ENCODE measurements around the gene C12orf75. TPM values are rescaled to one million over a fixed set of nuclear protein-coding genes. Genes with fewer than 3 reads are reported as not detected.
"Not testable (repeated sequence)": the region's sequence is repeated elsewhere in the genome, so short reads cannot be mapped to it uniquely, and the experiment has no call there.

C12orf75 gene
- total RNA-seq, 1 donor from 2014 or later: 254 TPM

DNA sequence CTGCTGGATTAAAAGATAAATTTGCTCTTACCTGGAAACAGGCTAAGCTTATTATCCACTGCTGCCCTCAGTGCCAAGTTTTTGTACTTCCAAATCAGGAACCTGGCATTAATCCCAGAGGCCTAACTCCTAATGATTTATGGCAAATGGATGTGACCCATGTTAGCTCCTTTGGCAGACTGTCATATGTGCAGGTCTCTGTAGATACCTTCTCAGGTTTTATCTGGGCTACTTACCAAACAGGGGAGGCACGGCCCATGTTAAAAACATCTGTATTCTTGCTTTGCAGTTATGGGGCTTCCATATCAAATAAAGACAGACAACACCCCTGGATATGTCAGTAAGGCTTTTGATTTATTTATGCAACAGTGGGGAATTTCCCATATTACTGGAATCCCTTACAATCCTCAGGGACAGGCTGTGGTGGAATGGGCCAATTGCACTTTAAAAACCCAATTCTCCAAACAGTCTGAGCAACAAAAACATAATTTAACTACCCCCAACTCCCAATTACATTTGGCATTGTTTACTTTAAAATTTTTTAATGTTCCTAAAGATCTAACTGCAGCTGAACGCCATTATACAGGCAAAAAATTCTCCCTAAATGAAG, 19.9 kb upstream of the C12orf75 start:
- peak; percentile 44 for DNase-seq (ENCODE audit: low spot score)

DNA sequence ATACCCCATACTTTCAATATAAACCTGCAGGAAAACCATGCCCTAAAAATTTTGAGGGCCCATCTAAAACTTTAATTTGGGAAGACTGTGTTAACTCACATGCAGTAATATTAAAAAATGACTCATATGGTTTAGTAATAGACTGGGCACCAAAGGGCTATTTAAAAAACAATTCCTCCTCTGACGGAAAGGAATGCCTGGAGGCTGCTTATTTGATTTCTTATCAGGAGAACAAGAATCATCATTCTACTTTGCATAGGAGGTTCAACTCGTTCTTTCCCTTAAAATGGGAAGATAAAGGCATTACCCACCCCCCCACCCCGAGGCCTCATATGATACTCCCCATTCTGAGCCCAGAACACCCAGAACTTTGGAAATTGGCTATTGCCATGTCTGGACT, 18.6 kb upstream of the C12orf75 start:
- DNase-seq (ENCODE audit: low spot score): not testable (repeated sequence)

DNA sequence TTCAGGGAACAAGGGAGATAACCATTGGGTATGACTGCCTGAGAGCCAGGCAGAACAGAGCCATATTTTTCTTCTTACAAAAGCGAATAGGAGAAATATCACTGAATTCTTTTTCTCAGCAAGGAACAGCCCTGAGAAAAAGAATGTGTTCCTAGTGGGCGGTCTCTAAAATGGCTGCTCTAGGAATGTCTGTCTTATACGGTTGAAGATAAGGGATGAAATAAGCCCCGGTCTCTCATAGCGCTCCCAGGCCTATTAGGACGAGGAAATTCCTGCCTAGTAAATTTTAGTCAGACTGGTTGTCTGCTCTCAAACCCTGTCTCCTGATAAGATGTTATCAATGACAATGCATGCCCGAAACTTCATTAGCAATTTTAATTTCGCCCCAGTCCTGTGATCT, 16.7 kb upstream of the C12orf75 start:
- DNase-seq (ENCODE audit: low spot score): not testable (repeated sequence)

DNA sequence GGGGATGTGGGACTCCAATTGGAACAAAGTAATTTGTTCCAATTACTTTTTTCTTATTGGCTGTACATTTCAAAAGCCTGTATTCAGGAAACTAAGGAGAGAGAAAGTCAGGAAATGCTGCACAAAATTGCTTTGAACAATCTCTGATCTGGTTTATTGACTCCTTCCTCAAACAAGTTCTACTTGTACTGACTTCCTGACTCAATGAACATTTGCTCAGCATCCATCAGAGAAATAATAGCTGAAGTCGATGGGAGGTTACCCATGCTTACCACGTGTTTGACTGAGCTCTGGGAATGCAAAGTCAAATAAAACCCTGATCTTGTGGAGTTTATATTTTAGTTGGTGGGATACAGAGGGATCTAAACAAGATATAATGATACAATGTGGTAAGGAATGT, 15.4 kb upstream of the C12orf75 start:
- no peak for DNase-seq (ENCODE audit: low spot score)

DNA sequence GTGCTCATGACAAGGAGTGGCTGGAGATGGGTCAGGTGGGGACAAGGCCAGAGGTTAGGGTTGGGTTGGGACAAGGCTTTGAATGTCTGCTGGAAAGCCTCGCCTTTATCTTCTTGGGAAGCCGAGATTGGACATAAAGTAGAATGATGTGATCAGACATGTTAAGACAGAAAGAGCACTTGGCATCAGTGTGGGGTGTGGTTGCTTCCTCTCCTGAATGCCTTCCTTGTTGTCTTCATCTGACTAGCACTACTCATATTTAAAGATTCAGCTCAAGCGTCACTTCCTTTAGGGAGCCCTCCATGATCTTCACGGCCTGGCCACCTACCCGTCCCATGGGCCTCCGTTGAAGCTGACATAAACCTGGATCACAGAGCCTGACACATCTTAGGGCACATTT, 14.8 kb upstream of the C12orf75 start:
- no peak for DNase-seq (ENCODE audit: low spot score)

DNA sequence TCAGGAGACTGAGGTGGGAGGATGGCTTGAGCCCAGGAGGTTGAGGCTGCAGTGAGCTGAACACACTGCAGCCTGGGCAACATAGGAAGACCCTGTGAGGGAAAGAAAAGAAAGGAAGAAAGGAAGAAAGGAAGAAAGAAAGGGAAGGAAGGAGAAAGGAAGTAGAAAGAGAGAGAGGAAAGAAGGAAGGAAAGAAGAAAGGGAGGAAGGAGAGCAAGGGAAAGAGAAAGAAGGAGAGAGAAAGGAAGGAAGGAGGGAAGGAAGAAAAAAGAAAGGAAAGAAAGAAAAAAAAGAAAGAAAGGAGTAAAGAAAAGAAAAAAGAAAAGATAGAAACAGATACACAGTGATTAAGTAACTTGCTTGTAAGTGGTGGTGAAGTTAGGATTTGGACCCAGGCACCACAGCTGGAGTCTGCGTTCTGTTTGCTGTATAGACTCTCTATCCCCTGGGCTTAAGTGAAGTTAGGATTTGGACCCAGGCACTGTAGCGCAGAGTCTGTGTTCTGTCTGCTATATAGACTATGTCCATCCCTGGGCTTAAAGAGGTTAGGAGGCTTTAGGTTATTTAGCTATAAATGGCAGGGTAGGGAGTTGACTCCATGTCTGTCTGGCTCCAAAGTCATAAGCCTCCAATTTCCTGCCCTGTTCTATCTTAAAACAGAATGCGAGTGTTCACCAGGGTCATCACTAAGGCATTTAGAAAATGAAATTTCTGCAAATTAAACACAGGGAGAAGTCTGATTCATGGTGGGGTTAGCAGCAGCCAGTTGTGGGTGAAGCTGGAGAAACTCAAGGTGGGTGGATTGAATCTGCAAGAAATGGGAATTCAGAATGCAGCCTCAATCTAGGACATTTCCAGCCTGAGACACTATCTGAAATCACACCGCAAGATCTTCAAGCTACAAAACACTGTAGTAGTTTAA, 13.3 kb upstream of the C12orf75 start:
- DNase-seq (ENCODE audit: low spot score): no peak

DNA sequence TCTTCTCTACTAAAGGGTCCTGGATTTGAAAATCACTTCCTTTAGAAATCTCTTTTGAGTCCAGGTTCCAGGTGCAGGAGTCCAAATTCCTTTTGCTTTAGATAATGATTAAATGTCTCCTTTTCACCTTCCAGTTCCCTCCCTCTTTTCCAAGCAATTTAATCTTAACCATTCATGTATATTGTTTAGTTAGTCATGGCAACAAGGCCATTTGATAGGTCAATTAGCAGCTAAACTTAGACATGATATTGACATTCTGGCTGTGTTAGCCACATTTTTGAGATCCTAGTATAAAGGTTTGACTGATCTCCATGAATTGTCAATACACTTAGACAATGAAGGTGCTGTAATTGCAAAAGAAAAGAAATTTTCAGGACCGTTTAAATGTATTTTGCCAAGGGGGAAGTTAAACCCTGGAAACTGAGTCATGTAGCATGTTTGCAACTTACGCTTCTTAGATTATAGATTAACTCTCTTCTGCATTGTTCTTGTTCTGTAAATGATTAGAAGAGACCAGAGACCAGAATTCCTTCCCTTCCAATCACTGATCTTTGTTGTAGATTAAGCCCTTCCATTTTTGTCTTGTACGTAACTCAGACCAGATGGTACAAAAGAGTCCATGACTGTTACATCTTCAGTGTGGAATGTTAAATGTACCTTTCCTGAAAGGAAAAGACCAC, 12.4 kb upstream of the C12orf75 start:
- DNase-seq (ENCODE audit: low spot score): no peak

DNA sequence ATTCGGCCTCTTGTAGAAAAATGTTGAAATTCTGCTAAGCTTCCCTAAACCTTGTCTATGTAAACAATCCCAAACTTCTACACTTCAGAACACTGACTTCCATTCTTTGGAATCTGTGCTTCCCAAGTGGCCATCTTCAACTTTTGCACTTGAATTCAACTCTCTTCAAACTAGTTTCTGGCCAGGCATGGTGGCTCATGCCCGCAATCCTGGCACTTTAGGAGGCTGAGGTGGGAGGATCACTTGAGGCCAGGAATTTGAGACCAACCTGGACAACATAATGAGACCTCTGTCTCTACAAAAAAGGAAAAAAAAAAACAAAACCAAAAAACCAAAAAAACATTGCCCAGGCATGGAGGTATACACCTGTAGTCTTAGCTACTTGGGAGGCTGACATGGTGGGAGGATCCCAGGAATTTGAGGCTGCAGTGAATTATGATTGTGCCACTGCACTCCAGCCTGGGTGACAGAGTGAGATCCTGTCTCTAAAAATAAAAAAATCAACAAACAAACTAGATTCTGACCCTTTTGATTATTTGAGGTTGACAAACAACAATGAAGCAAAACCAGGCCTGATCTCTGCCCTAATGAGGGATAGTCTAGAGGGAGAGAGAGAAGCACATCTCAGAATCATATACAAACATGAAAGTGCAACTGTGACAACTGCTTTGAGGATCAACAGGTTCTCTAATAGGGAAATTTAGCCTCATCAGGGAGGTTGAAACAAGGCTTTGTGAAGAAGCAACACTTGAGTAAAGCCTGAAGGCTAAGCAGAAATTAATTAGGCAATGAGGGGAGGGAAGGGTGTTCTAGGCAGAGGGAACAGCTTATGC, 11.6 kb upstream of the C12orf75 start:
- no peak for DNase-seq (ENCODE audit: low spot score)

DNA sequence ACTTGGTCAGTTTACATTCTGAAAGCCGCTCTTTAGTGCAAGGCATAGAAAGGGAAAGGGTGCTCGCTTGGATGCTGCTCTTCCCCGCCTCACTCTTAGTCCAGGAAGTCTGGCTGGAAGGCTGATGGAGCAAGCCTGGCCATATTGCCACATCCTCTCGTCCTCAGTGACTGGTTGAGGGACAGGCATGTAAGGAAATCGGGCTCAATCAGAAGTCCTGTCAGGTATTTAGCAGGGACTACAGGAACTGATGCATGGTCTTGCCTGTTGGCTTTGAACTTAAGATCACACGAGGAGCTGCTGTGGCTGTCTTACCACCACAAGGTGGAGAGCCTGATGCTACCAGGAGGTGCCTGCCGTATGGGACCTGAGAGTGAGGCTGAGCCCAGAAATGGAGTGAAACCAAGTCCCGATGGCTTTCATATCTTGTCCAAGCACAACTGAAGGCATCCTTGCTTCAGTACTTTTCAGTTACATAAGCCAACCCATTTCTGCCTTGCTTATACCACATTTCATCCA, 10.7 kb upstream of the C12orf75 start:
- DNase-seq (ENCODE audit: low spot score): no peak

DNA sequence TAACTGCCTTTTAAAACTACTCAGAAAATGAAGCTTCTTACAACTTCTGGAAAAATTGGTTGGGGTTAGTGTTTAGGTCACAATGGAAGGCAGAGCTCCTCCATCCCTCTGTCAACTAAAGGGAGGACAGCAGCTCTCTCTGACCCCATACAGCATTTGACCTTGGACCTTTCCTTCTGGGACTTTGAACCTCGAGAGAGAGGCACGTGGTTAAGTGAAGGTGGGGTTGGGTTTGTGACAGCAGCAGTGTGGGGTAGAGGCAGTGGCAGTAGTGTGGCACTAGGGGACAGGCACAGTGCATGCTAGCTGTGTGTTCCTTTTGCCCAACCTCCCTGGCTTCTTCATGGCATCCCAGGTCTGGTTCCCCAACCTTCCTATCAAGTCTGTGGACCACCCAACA, 9.4 kb upstream of the C12orf75 start:
- DNase-seq (ENCODE audit: low spot score): peak; percentile 72

DNA sequence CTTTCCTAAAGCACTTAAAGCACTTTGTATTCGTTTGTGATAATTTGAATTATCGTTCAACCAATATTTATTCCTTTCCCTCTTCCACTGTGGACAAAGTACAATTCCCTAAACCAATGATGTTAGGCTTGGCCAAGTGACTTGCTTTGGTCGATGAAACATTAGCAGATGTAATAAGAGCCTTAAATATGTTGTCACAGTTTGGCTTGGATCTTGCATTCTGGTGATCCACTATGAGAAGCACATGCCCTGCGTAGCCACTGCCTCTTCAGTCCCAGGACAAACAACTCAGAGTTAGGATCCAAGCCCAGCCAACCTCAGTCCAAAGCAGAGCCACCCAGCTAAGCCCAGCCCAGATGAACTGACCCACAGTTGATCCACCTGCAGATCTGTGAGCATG, 8.4 kb upstream of the C12orf75 start:
- peak; percentile 60 for DNase-seq (ENCODE audit: low spot score)

DNA sequence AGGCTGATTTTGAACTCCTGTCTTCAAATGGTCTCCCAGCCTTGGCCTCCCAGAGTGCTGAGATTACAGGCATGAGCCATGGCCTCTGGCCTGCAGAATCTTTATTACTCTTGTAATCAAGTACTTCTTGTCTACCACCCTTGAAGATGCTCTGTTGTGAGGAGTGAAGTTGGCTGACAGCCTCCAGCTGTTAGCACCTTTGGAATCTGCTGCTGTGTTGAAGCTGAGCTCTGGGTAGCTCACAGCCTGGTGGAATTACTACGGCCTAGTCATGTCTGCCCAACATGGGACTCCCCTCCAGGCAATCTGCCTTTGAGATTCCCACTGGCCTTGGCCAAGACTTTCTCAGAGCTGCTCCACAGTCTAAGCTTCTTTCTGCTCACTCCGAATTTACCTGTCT, 5.8 kb upstream of the C12orf75 start:
- no peak for DNase-seq (ENCODE audit: low spot score)

DNA sequence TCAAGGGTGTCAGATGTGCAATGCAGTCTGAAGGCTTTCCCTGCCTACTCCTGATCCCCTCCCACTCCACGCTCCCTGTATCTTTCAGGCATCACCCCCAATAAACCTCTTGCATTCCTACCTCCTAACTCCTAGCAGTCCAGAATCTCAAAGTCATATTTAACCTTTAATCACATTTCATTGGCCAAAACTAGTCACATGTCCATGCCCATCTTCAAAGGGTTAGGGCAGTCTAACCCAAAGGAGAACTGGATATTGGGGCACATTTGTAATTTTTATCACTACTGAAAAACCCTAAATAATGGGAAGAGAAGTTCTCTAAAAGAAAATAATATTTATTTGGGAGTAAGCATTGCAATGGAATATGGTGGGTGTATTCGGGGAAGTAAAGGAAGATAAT, 5.4 kb upstream of the C12orf75 start:
- no peak for DNase-seq (ENCODE audit: low spot score)

DNA sequence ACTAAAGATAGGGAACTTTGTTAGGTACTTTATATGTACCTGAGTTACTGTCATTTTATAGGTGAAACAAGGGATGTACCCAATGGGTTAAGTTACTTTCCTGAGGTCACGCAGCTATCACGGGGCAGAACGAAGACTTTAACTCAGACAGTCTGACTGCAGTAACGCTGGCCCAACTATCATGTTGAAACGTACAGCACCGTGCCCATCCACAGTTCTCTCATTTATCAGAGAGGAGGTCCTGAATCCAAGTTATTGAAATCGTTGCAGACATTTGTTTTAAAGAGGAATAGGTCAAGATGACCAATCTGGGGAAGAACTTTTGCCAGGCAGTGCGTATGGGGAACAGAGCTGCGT, 587 bp upstream of the C12orf75 start:
- no peak for DNase-seq (ENCODE audit: low spot score)

DNA sequence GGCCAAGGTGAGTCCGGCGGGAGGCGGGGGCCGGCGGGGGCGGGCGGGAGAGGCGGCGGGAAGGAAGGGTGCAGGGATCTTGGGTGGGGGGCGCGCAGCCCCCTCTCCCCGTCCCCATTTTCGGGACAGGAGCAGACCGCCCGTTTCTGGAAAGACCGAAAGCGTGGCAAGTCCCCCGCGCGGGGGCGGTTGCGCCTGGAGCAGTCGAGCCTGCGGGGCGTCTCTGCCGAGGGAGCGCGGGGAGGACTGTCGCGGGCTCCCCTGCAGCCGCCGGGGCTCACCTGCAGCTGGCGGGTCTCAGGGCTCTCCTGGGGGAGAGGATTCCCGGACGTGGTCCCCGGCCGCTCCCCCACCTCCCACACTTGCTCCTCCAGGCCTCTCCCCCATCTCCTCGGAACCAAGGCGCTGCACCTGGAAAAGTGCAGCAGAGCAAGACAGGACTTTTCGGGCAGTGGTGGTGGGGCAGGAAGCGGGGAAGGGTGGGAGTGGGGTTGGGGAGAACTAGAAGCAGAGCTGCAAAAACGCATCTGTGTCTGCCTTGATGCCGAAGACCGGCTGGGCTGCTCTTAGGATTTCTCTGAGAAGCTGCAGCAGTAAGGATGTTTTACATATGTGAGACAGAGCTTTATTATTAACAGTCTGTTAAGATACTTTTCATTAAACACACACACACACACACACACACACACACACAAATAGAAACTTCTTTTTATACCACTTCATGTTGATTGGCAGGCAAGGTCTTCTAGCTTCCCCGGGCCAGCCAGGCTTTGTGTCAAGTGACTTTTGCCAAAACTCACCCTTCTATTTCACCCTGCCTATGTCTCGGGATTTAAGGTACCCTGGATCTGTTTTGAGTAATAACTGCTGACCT, 677 bp downstream of the C12orf75 start:
- no peak for DNase-seq (ENCODE audit: low spot score)

DNA sequence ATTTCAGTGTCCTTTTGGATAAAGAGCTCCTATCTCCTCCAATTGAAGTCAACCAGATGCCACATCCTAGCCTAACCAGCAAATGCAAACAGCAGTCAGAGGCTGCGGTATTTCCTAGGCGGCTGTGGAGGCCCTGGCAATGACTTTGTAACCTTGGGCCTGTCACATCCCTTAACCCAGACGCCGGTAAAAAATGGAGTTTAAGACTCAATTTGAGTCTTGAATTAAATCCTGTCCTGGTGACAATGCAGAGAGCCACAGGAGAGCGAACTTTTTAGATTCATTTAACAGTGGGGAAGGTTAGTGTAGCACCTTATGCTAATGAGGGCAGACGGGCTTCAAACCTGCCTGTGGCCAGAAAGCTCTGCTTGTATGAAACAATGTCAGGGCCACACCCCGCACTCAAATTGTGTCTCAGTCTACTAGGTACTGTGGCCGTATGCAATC, 1.3 kb downstream of the C12orf75 start:
- no peak for DNase-seq (ENCODE audit: low spot score)

DNA sequence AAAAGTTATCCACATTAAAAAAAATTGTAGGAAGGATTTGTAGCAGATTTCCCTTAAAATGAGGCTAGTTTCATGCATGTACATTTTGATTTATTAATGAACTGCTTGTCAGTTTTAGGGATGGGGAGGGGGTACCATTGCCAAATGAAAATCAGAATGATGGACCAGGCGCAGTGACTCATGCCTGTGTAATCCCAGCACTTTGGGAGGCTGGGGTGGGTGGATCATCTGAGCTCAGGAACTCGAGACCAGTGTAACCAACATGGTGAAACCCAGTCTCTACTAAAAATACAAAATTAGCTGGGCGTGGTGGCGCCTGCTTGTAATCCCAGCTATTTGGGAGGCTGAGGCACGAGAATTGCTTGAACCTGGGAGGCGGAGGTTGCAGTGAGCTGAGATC, 1.8 kb downstream of the C12orf75 start:
- not testable (repeated sequence) for DNase-seq (ENCODE audit: low spot score)

DNA sequence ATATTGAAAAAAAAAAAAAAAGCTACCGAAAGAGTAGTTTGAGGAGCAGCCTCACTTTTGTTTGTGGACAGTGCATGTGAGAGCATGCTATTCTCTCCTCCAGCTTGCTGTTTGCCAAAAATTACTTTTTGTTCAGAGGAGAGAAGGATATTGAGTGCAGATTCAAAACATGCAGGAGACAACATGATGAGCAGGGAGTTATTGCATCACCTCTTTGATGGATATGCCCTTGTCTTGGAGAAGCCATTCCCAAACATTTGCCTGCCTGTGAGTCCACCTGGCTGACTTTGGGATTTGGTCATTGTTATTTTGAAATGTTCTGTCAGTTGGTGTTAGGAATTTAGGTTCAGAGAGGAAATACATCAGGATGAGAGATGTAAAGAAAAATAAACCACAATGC, 2.4 kb downstream of the C12orf75 start:
- no peak for DNase-seq (ENCODE audit: low spot score)

DNA sequence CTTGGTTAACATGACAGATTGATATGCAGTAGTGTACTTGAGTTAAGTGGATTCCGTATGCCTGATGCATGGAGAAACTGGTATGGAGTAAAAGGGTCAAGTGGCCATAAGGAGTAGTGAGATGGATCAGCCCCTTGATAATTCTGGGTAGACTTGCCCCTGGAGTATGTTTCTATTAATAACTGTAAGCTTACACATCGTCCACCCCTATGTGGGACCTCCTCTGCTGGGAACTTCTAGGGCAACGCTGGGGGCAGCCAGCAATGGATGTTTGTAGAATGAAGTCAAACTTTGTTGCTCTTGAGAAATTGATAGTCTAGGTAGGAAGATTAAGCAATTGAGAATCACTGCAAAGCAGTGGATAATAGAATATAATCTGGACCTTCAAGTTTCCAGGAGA, 3.5 kb downstream of the C12orf75 start:
- no peak for DNase-seq (ENCODE audit: low spot score)

DNA sequence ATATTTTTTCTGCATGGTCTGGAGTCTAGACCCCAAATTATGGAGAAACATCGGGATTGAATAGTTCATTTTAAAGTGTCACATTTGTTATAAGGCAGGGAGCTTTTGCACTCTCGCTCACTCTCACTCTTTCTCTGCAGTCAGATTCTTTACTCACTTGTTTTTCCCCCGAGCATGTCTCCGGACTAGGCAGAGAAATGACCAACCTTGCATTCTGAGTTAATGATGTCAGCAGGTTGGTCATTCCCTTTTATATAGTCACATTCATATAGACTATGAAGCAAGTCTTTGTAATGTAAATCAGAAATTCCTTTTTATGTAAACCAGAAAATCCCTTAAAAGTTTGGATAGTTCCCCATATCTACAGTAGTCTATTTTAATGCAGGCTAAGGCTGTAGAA, 4.1 kb downstream of the C12orf75 start:
- no peak for DNase-seq (ENCODE audit: low spot score)

DNA sequence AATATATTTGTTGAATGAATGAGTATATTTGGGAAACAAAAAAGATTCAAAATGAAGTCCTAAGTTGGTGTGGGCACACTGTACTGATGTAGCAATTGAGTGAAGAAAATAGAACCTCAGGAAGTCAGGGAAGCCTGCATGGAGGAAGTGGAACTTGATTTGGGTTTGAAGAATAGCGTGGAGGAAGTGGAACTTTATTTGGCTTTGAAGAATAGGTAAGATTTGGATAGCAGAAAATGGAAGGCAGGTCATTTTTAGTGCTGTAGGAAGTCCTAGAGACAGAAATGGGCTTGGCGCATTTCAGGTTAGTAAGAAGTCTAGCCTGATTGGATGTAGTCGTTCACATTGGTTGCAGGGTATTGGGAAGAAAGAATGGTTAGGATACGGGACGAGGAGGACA, 5.4 kb downstream of the C12orf75 start:
- no peak for DNase-seq (ENCODE audit: low spot score)

Data from mucosa of gallbladder (tissue), 1 donor.